Body of pancreas (tissue), 4 donors: ENCODE measurements around the gene PGGT1B. TPM values are rescaled to one million over a fixed set of nuclear protein-coding genes. Genes with fewer than 3 reads are reported as not detected.

Experiments
- ATAC-seq: fragments of 150-250 bp; one replicate; pipeline ENCODE4 v1.9.1; 2016
- DNase-seq, 4 donors: peaks; one replicate each; pipeline ENCODE4 v3.0.0-alpha.2; 2019
- H3K27ac ChIP-seq, 4 donors: fragments of 200-600 bp; sonication (generic); 1 replicate in 3 of 4; 2 replicates in 1 of 4; pipeline versions ENCODE4 v1.5.1 to v1.6.1; 2016 to 2019; ENCODE audit warnings: mild to moderate bottlenecking in 1 of 4, mixed read lengths in 1 of 4, moderate library complexity in 1 of 4
- H3K27me3 ChIP-seq, 2 donors: fragments of 200-600 bp; sonication (generic); one replicate each; pipeline ENCODE4 v1.6.0; 2016; ENCODE audit warnings: mild to moderate bottlenecking in 1 of 2
- H3K36me3 ChIP-seq, 2 donors: fragments of 200-600 bp; sonication (generic); replicated peaks in 1 of 2; 2 replicates each; pipeline ENCODE4 v1.5.1; 2016; ENCODE audit warnings: low read depth in 2 of 2; ENCODE audit not compliant: insufficient read depth in 1 of 2
- H3K4me1 ChIP-seq: fragments of 200-600 bp; sonication (generic); one replicate; pipeline ENCODE4 v1.6.0; 2016
- H3K4me3 ChIP-seq, 2 donors: fragments of 200-600 bp; sonication (generic); 1 replicate in 1 of 2; 2 replicates in 1 of 2; pipeline ENCODE4 v1.5.1; 2016 to 2019
- H3K9me3 ChIP-seq, 3 donors: fragments of 200-600 bp; sonication (generic); 1 replicate in 2 of 3; 2 replicates in 1 of 3; pipeline ENCODE4 v1.5.1; 2016
- POLR2A ChIP-seq, 3 donors: fragments of 450-650 bp; IDR thresholded peaks; one replicate each; pipeline ENCODE4 v1.6.1; 2016; ENCODE audit warnings: antibody characterized with exemption in 3 of 3, mild to moderate bottlenecking in 2 of 3
- WGBS, 2 donors: methylation state at CpG; one replicate each; pipeline ENCODE4 v1.1.5; 2017; 5-methylcytosine and 5-hydroxymethylcytosine counted together
- intact Hi-C: fragments of 100-400 bp; cut with DNase I; formaldehyde crosslinking; loops from one replicate; pipeline ENCODE4 v1.15.1; 2023
- total RNA-seq, 2 donors: library from RNA; depleted of rRNA; stranded (reverse); fragments of >200 nt; gene quantifications; one replicate each; pipeline ENCODE4 v1.1.0, GENCODE V29; 2016
- TF ChIP-seq, protein P1 (sequence below), 7 experiments: fragments of 450-650 bp in 4 of 7; fragments of 200-600 bp in 3 of 7; sonication (generic) in 3 of 7; IDR thresholded peaks; one replicate each; pipeline ENCODE4 v1.5.1; 2016 to 2019; ENCODE audit warnings: antibody characterized with exemption in 7 of 7

The PGGT1B gene
- total RNA-seq, 2 donors from 2014 or later, result 5.6 to 10.9 TPM

GRCh38 chr5:115179394-115180164, 83.1 kb downstream of the PGGT1B start:
- Histone ChIP-seq H3K4me1 (peaks cover 18% of the 10 kb centered on the region), H3K36me3 (no peaks in the 10 kb centered on the region), H3K27ac (no peak overlapping the region), H3K4me3 (peak overlapping the region; percentile 2 to 38), H3K9me3 (no peaks in the 10 kb centered on the region), H3K27me3 (peaks cover 0 to 32% of the 10 kb centered on the region in 2 donors)
- TF ChIP-seq, protein P1, sequence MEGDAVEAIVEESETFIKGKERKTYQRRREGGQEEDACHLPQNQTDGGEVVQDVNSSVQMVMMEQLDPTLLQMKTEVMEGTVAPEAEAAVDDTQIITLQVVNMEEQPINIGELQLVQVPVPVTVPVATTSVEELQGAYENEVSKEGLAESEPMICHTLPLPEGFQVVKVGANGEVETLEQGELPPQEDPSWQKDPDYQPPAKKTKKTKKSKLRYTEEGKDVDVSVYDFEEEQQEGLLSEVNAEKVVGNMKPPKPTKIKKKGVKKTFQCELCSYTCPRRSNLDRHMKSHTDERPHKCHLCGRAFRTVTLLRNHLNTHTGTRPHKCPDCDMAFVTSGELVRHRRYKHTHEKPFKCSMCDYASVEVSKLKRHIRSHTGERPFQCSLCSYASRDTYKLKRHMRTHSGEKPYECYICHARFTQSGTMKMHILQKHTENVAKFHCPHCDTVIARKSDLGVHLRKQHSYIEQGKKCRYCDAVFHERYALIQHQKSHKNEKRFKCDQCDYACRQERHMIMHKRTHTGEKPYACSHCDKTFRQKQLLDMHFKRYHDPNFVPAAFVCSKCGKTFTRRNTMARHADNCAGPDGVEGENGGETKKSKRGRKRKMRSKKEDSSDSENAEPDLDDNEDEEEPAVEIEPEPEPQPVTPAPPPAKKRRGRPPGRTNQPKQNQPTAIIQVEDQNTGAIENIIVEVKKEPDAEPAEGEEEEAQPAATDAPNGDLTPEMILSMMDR (IDR thresholded peaks at IDR 0.05), result no peak
- no peak for TF ChIP-seq POLR2A (IDR thresholded peaks at IDR 0.05)
- intact Hi-C loops, result no loop called here
- ATAC-seq (peak; percentile 68), DNase-seq (peak in 1 of 4 donors; percentile 39)
- WGBS, 2 donors, result 1 to 2% methylated on average over 21 to 56 of the region's 56 CpGs

DNA sequence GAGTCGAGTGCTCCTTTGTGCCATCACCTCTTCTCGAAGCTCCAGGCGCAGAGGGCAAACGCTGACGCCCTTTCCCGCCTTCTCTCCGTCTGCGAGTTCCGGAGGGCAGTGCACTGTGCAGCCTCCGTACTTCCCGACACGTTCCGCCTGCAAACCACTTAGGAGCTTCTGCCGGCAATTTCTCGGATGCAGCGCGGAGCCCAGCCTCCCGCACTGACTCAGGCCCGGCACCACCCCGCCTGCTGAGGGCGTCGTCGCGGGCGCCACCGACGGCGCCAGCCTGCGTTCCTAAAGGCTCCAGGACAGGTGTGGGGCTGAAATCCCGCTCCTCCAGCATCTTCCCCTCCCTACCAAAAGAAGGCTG, 83.7 kb downstream of the PGGT1B start:
- Histone ChIP-seq H3K9me3 (no peaks in the 10 kb centered on the region), H3K27me3 (peaks cover 0 to 32% of the 10 kb centered on the region in 2 donors), H3K27ac (no peak overlapping the region), H3K36me3 (no peaks in the 10 kb centered on the region), H3K4me3 (no peak overlapping the region), H3K4me1 (peaks cover 18% of the 10 kb centered on the region)
- WGBS, 2 donors, result 49 to 62% methylated on average over 24 of the region's 30 CpGs
- DNase-seq, result no peak
- no peak for ATAC-seq
- TF ChIP-seq POLR2A (IDR thresholded peaks at IDR 0.05), result no peak
- intact Hi-C loops, result no loop called here

DNA sequence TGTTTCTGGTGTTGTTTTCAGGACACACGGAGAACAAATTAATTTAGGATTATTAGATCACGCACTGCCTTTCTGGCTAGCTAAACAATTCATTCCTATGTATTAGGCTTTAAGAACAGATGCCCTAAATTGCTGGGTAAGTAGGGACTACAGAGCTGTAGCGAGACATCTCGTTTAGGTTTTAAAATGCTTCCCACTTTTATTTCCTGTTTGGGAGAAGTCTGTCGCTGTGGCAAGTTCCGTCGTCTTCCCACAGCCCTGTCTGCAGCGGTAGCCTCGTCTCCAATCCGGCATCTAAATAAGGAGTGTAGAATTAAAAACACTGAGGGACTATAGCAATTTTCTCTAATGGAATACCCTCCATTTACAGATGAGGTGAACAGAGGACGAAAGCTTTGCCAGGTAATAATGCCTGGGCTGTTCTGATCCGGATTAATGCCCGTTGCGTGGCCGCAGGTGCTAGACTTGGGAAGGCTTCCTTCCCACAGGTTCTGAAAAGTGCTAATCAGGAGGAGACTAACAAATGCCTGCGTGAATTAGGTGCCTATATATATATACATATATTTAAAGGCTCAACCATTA, 91.7 kb downstream of the PGGT1B start:
- intact Hi-C loops, result no loop called here
- no peak for ATAC-seq
- TF ChIP-seq, protein P1 (IDR thresholded peaks at IDR 0.05), result no peak
- TF ChIP-seq POLR2A (IDR thresholded peaks at IDR 0.05), result no peak
- Histone ChIP-seq H3K4me3 (peak overlapping the region; percentile 72 to 84), H3K36me3 (no peaks in the 10 kb centered on the region), H3K27me3 (no peaks in the 10 kb centered on the region), H3K9me3 (no peaks in the 10 kb centered on the region), H3K4me1 (peaks cover 23% of the 10 kb centered on the region), H3K27ac (peak overlapping the region in 2 of 4 donors; percentile 57 to 84)
- no peak for DNase-seq
- 10 to 26% methylated on average over 16 of the region's 16 CpGs for WGBS, 2 donors

DNA sequence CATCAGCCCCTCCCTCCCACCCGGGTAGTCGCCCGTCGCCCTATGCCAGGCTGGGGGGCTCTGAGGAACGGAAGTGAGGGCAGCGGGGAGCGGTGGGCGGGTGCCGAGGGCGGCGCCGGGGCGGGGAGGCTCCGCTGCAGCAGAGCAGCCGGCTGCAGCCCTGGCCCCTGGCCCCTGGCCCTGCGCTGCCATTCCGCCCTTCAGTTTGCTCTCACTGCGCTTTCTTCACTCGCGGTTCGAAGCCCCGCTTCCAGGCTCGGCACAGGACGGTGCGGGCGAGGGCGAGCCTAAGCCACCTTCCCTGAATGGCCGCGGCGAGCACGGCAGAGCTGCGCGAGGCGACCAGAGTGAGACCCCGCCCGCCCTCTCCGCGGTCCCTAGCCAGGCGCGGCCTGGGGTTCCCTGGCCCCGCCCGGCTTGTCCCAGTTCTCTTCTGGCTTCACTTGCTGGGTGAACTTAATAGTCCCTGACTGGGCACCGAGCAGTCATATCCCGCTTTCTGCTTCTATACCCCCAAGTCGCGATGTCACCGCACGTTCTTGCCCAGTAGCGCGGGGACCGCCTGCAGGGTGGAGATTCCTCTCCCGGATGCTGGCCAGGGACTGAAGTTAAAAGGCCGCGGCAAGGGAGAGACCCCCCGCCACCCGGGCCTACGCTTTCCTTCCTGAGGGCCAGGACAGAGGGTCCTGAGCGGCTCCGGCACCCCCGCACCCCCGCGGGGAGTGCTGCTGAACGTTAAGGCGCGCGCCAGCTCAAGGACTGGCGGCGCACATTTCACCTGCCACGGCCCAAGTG, 92.3 kb downstream of the PGGT1B start:
- H3K9me3 ChIP-seq, result no peaks in the 10 kb centered on the region
- no peaks in the 10 kb centered on the region for H3K36me3 ChIP-seq
- intact Hi-C loops, result no loop called here
- ATAC-seq (peak; percentile 67), DNase-seq (peak in 2 of 4 donors; percentile 36 to 37)
- WGBS, 2 donors, result 1% methylated on average over 10 to 69 of the region's 69 CpGs
- peak overlapping the region in 3 of 4 donors; percentile 57 to 84 (median 71) for H3K27ac ChIP-seq
- TF ChIP-seq POLR2A (IDR thresholded peaks at IDR 0.05), result no peak
- TF ChIP-seq, protein P1 (IDR thresholded peaks at IDR 0.05), result no peak
- no peaks in the 10 kb centered on the region for H3K27me3 ChIP-seq
- H3K4me3 ChIP-seq, result peak overlapping the region; percentile 72 to 84
- peaks cover 23% of the 10 kb centered on the region for H3K4me1 ChIP-seq
